ENCODE results near the gene JAG2.
A peak's percentile ranks its signal among the peaks of the same experiment; 100 is the strongest.

The JAG2 gene

GRCh38 chr14:105096206-105096875 is 72.2 kb downstream of the JAG2 start:
- DNase-seq (ENCODE audit: low read depth), result no peak
- no peak overlapping the region for H3K4me3 ChIP-seq (ENCODE audit: low read depth, low read length)
- no peak for TF ChIP-seq CTCF (IDR thresholded peaks at IDR 0.05; ENCODE audit: low read depth, low read length, missing control alignments)

GRCh38 chr14:105095236-105095805 is 73.3 kb downstream of the JAG2 start:
- no peak for TF ChIP-seq CTCF (IDR thresholded peaks at IDR 0.05; ENCODE audit: low read depth, low read length, missing control alignments)
- no peak overlapping the region for H3K4me3 ChIP-seq (ENCODE audit: low read depth, low read length)
- DNase-seq (ENCODE audit: low read depth), result no peak

- no peak for DNase-seq (ENCODE audit: low read depth)
- TF ChIP-seq CTCF (IDR thresholded peaks at IDR 0.05; ENCODE audit: low read depth, low read length, missing control alignments), result no peak
- H3K4me3 ChIP-seq (ENCODE audit: low read depth, low read length), result peak overlapping the region; percentile 60
Measured at GRCh38 chr14:105094193-105094907, 74.2 kb downstream of the JAG2 start.

- peak; percentile 40 for DNase-seq (ENCODE audit: low read depth)
- H3K4me3 ChIP-seq (ENCODE audit: low read depth, low read length), result peak overlapping the region; percentile 60
- peak; percentile 56 for TF ChIP-seq CTCF (IDR thresholded peaks at IDR 0.05; ENCODE audit: low read depth, low read length, missing control alignments)
Measured at GRCh38 chr14:105093431-105094192, 75.0 kb downstream of the JAG2 start.

GRCh38 chr14:105093038-105093430 is 75.5 kb downstream of the JAG2 start:
- no peak for DNase-seq (ENCODE audit: low read depth)
- no peak for TF ChIP-seq CTCF (IDR thresholded peaks at IDR 0.05; ENCODE audit: low read depth, low read length, missing control alignments)

GRCh38 chr14:105092171-105093037 is 76.2 kb downstream of the JAG2 start:
- peak overlapping the region; percentile 60 for H3K4me3 ChIP-seq (ENCODE audit: low read depth, low read length)
- no peak for DNase-seq (ENCODE audit: low read depth)
- TF ChIP-seq CTCF (IDR thresholded peaks at IDR 0.05; ENCODE audit: low read depth, low read length, missing control alignments), result no peak

More at GRCh38 chr14:105093038-105093430, 75.5 kb downstream of the JAG2 start:
- peak overlapping the region; percentile 60 for H3K4me3 ChIP-seq (ENCODE audit: low read depth, low read length)

Measured in GM12864 (cell line).